Hippocampal formation (tissue), 2 donors: ENCODE measurements around the gene PPP5C.
"Not testable (repeated sequence)": the region's sequence is repeated elsewhere in the genome, so short reads cannot be mapped to it uniquely, and the experiment has no call there.

Source experiments
- DNase-seq, 2 donors: peaks; one replicate each; lab custom pipeline; 2025; lab: John Stamatoyannopoulos, UW

PPP5C gene

GRCh38 chr19:46386996-46387712, 40.3 kb downstream of the PPP5C start:
- DNase-seq = no peak

- DNase-seq = no peak
These were observed 40.8 kb downstream of the PPP5C start for GRCh38 chr19:46387713-46388130.

GRCh38 chr19:46388311-46389095, 41.6 kb downstream of the PPP5C start:
- no peak for DNase-seq

DNA sequence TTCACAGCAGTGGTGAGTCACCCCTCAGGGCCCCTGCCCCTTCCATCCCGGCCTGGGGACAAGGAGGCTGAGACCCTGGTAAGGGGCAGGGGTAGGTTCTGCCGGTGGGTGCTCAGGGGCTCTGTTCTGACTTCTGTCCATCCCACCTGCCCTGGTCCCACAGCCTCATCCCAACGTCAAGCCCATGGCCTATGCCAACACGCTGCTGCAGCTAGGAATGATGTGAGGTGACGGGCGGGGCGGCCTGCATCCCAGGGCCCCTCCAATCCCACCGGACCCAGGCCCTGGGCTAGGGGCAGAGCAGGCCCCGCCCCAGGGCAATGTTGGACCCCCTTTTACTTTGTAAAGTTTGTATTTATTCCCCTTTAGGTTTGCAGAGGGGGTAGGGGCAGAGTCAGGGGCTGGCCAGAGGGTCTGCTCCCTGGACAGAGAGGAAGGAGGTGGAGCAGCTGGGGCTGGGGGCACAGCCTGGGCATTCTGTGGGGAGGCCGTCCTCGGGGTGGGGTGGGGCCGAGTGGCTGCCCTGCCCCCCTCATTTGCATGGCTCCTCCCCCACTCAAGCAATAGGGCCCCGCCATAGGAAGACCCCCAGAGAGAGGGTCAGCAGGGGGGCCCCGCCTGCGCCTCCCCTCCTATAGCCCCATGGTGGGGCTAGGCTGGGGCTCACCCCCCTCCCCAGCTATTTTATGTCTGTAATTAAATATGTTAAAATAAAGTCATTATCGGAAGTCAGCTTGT, 43.4 kb downstream of the PPP5C start:
- DNase-seq = no peak

- no peak for DNase-seq
These were observed 44.0 kb downstream of the PPP5C start for GRCh38 chr19:46390866-46391265.

- no peak for DNase-seq
These were observed 44.7 kb downstream of the PPP5C start for GRCh38 chr19:46391296-46392251.

- DNase-seq = no peak
These were observed 45.4 kb downstream of the PPP5C start for GRCh38 chr19:46392252-46392801.

- no peak for DNase-seq
These were observed 46.0 kb downstream of the PPP5C start for GRCh38 chr19:46392837-46393236.

- DNase-seq = no peak
These were observed 46.8 kb downstream of the PPP5C start for GRCh38 chr19:46393456-46394401.

GRCh38 chr19:46394402-46394797, 47.5 kb downstream of the PPP5C start:
- DNase-seq = no peak

GRCh38 chr19:46397801-46398479, 51.1 kb downstream of the PPP5C start:
- not testable (repeated sequence) for DNase-seq

GRCh38 chr19:46402725-46403124, 55.8 kb downstream of the PPP5C start:
- DNase-seq = no peak

DNA sequence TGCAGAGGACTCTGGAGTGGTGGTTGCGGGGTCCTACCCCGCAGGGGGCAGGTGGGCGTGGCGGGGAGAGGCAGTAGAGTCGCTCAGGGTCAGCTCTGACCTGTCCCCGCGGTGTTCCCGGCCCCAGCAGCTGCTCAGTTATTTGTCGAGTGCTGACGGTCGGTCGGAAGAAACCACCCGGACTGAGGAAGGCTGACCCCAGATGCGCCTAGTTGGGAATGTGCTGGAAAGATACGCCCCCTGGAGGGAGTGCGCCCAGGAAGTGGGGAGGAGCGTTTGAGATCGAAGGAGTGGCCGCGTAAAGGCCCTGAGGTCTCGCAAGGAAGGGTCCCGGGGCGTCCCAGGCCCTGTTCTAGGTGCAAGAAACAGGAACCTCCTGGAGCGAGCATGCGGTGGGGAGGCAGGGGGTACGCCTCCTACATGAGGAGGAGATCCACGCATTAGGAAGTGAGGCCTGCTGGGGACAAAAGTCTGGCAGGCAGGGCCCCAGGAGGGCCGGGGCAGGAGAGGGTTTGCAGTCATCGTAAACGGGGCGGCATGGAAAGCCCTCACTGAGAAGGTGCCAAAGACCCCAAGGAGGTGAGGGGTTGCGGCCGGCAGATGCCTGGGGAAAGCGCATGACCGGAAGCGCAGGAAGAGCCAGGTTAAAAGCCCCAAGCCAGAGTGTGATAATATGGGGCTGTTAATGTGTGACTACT, 57.3 kb downstream of the PPP5C start:
- no peak for DNase-seq

GRCh38 chr19:46404753-46405468, 58.0 kb downstream of the PPP5C start:
- DNase-seq = no peak

- no peak for DNase-seq
These were observed 60.1 kb downstream of the PPP5C start for GRCh38 chr19:46406976-46407375.

DNA sequence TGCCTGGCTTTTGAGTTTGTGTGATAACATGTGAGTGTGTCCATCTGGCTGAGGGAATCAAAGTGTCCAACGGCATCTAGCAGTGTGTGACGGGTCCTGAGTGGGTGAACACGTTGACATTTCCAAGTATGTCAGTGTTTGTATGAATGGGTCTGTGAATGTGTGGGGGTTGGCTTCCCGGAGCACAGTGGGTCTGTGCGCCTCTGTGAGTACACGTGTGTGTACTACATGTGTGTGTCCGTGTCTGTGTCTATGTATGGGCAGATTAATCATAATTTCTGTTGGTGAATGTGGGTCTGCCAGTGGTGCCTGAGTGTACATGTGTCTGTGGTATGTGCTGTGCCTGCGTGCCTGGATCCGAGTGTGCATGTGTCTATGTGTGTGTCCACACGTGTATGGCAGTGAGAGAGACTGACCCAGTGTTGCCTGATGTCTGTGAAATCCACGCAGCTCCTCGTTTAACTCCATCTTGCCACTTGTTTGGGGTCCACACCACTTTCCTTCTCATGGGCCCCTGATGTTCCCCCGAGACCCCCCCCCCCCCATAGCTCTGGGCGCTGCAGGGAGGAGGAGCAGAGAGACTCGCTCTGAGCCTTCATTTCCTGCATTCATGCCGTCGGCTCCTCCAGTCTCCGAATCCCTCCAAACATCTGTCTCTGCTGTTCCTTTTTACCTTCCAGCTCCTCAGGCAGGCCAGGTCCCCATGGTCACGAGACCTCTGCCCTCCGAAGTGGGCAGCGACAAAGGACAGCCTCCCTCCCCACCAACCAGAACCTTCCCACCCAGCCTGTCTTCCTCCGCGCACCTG, 61.2 kb downstream of the PPP5C start:
- no peak for DNase-seq

- DNase-seq = peak in 1 of 2 donors; percentile 31
These were observed 61.8 kb downstream of the PPP5C start for GRCh38 chr19:46408664-46409039.
